ENCODE measurements around the gene NEGR1.

DNA sequence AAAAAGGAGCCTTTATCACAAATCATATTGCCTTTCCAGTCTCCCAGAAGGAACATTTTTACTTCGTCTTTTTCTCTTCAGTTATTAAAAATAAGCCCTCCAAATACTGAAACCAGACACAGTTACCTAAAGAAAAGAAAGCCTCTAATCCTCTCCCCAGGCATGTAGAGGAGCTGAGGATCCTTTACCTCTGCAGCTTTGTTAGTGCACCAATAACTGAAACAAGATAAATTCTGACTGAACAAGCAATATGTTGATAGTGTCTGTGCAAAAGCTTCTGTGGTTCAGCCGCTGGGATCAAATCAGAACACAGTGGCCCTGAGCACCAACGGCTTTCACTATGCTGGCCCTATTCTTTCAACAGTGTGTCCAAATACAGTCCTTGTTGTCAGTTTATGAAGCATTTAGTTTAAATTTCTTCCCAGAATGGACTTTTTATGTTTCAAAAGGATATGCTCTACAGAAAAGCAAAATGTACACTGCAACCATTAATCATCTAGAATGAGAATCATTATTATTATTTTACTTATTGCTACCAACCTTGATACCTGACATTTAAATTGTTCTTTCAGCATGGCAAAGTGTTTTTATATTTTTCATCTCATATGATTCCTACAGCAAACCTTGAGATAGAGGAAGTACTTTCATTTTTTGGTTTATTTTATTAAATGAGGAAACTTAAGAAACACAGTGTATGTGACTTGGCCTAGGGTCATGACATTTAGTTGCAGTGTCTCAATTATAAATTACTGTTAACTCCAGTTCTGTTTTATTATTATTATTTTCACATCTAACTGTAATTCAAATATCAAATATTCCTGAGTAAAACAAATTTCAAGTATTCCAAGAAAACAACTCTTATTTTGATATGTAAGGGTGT, 217.9 kb downstream of the NEGR1 start:
- TF ChIP-seq, protein P1, sequence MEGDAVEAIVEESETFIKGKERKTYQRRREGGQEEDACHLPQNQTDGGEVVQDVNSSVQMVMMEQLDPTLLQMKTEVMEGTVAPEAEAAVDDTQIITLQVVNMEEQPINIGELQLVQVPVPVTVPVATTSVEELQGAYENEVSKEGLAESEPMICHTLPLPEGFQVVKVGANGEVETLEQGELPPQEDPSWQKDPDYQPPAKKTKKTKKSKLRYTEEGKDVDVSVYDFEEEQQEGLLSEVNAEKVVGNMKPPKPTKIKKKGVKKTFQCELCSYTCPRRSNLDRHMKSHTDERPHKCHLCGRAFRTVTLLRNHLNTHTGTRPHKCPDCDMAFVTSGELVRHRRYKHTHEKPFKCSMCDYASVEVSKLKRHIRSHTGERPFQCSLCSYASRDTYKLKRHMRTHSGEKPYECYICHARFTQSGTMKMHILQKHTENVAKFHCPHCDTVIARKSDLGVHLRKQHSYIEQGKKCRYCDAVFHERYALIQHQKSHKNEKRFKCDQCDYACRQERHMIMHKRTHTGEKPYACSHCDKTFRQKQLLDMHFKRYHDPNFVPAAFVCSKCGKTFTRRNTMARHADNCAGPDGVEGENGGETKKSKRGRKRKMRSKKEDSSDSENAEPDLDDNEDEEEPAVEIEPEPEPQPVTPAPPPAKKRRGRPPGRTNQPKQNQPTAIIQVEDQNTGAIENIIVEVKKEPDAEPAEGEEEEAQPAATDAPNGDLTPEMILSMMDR (IDR thresholded peaks at IDR 0.05) = no peak
- TF ChIP-seq POLR2A (IDR thresholded peaks at IDR 0.05) = no peak
